ENCODE results near the gene KCNQ1. TPM values are rescaled to one million over a fixed set of nuclear protein-coding genes. Genes with fewer than 3 reads are reported as not detected.

The KCNQ1 gene
- total and polyA plus RNA-seq, 2 donors (not counting 1 experiment from before 2014, with no cell fraction given) = 21.5 to 28.8 TPM

GRCh38 chr11:2448661-2449547, 4.1 kb downstream of the KCNQ1 start:
- H2AFZ ChIP-seq (ENCODE audit: insufficient read depth, low read depth, low read length, poor library complexity, severe bottlenecking) = no peak overlapping the region
- ATAC-seq (ENCODE audit: low read depth) = no peak
- ChIA-PET POLR2A (no interaction called here), CTCF (interaction anchor here (1.2 kb wide), 1 partner anchor 78 kb away, joined by 3 read pairs; no protein-coding TSS in a partner anchor)
- no peaks in the 10 kb centered on the region for H3K27me3 Mint-ChIP-seq
- H3K9ac ChIP-seq (ENCODE audit: low read length) = no peak overlapping the region
- intact Hi-C loops (cut with micrococcal nuclease) = no loop called here
- 95% methylated on average over 21 of the region's 21 CpGs for WGBS (ENCODE audit: insufficient coverage)
- peaks cover 26% of the 10 kb centered on the region for H3K4me1 Mint-ChIP-seq
- H3K27me3 ChIP-seq (replicated peaks in 1 of 4; ENCODE audit: control extremely low read depth in 1 of 4, control insufficient read depth in 3 of 4, insufficient read depth in 4 of 4, low read length in 3 of 4) = peaks cover 0 to 8% (median 0%) of the 10 kb centered on the region in 4 experiments
- no peak overlapping the region for H3K27ac Mint-ChIP-seq
- peak overlapping the region; percentile 53 for H3K4me3 Mint-ChIP-seq
- no peak overlapping the region for H3K27ac ChIP-seq (ENCODE audit: low read length in 2 of 2)
- H3K4me1 ChIP-seq (ENCODE audit: control insufficient read depth in 2 of 2, insufficient read depth in 2 of 2, low read length in 2 of 2) = peaks cover 33 to 46% of the 10 kb centered on the region in 2 donors
- no peaks in the 10 kb centered on the region for H3K9me3 Mint-ChIP-seq (ENCODE audit: insufficient read depth)
- H3K4me2 ChIP-seq (replicated peaks; ENCODE audit: low read depth, low read length, poor library complexity, severe bottlenecking) = peak overlapping the region; percentile 93
- H4K20me1 ChIP-seq (ENCODE audit: control insufficient read depth, insufficient read depth, low read length, poor library complexity, severe bottlenecking) = peaks cover 62% of the 10 kb centered on the region
- H3K79me2 ChIP-seq (ENCODE audit: control insufficient read depth, insufficient read depth, low read length) = peaks cover 72% of the 10 kb centered on the region
- no peak for DNase-seq
- TF ChIP-seq EZH2 (IDR thresholded peaks at IDR 0.05; ENCODE audit: borderline replicate concordance, insufficient read depth, low read depth, low read length, poor library complexity, severe bottlenecking) = no peak
- TF ChIP-seq CTCF (IDR thresholded peaks at IDR 0.05) = no peak
- H3K36me3 ChIP-seq (replicated peaks in 1 of 2; ENCODE audit: control extremely low read depth in 1 of 2, control insufficient read depth in 1 of 2, extremely low read depth in 1 of 2, insufficient read depth in 2 of 2, low read length in 1 of 2) = no peaks in the 10 kb centered on the region
- no peak overlapping the region for H3K4me3 ChIP-seq (ENCODE audit: control extremely low read depth in 1 of 5, extremely low read depth in 1 of 5, insufficient read depth in 1 of 5, low read depth in 2 of 5, low read length in 4 of 5)
- peaks cover 0 to 6% (median 3%) of the 10 kb centered on the region in 3 donors for H3K9me3 ChIP-seq (ENCODE audit: control extremely low read depth in 1 of 3, control insufficient read depth in 2 of 3, insufficient read depth in 1 of 3, low read length in 2 of 3)

Data from B cell (primary cell).